ENCODE measurements around the gene LGALS3BP.

Gene LGALS3BP

DNA sequence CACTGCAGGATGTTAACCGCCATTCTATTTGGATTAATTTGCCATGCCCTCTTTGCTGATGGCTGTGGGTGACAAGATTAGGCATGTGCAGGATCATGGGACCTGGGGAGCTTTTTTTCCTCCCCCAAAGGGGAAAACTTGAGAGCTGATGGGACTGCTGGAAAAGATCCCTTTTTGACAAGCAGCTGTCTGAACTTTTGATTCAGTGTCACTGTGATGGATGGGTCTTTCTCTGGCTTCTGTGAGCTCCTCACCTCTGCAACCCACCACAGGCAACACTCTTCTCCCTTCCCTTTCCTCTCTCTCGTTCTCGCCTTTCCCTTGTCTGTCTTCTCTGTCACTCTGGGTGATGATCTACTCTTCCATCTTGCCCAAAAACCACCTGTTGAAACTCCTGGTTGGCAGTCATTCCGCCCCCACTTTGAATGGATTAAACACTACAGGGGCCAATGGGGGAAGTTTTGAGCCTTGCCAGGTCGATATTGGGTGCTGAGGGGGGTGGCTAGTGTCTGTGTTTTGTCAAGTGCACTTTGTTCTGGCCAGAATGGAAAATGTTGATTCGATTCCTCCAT is 32.9 kb upstream of the LGALS3BP start:
- no peak for DNase-seq

DNA sequence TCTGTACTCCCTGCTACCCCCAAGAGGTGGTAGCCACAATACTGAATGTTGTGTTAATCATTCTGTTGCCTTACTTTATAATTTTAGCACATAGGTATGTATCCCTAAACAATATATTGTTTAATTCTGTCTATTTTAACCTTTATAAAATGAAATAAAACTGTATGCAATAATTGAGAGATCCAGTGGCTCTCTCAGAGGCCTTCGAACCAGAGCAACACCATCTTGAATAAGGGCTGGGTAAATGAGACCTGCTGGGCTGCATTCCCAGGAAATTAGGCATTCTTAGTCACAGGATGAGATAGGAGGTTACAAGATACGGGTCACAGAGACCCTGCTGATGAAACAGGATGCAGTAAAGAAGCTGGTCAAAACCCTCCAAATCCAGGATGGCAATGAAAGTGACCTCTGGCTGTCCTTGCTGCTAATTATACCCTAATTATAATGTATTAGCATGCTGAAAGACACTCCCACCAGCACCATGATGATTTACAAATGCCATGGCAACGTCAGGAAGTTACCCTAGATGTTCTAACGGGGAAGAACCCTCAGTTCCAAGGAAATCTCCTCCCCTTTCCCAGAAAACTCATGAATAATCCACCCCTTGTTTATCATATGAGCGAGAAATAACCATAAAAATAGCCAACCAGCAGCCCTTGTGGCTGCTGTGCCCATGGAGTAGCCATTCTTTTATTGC is 31.9 kb upstream of the LGALS3BP start:
- DNase-seq: no peak

DNA sequence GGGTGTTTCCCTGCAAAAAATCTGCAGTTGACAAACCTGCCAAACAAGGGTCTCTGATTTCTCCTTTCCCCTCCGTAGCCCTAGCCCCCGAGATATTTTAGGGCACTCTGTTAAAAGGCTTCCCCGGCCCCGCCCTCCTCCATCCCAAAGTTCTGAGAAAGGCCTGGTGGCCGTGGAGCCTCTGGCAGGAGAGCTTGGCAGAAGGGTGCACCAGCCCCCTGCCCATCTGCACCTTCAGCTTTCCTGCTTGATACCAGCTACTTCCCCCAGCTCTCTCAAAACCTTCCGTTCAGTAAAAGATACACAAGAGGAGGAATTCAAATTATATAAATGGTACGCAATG is 30.6 kb upstream of the LGALS3BP start:
- DNase-seq: no peak

DNA sequence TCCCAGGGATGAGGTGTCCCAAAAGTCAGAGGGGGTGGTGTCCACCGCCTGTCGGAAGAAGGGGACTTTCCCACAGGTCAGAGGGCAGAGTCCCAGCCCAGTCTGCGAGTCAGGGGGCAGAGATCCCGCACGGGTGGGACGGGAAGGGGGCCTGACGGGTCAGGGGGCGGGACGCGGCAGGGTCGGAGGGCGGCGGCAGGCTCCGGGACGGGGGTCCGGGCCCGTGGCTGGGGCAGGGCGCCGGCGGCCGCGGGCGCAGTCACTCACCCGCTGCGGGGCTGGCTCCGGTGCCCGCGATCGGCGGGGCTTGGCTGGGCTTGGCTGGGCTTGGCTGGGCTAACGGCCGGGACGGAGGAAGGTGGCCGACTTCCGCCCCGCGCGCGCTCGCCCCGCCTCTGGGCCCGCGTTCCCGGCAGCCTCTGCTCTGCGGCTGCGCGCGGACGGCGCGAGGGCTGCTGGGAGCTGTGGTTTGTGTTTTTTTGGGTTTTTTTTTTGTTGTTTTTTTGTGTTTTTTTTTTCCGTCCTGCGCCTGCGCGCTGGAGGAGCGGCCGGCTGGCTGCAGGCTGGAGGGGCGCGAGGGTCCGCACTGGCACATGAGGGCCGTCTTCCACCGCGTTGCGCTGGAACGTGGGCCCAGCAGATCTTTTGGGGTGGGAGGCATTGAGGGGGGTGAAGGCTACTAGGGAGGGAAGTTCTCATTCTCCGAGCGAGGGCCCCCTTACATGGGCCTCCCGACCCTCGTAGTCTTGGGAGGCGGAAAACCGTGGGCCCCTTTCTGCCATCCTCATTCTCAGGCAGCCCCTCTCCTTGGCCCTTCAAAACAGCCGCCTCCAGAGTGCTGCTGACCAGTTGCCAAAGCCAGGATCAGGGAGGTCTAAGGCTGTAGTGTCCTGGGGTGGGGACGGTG is 29.9 kb upstream of the LGALS3BP start, which contains the start of gene CANT1:
CANT1 (minus strand) TSS at position 368 of the 907 bp plus-strand sequence. CDS start 12,142 bp downstream, outside the sequence.
- peak; percentile 70 for DNase-seq

DNA sequence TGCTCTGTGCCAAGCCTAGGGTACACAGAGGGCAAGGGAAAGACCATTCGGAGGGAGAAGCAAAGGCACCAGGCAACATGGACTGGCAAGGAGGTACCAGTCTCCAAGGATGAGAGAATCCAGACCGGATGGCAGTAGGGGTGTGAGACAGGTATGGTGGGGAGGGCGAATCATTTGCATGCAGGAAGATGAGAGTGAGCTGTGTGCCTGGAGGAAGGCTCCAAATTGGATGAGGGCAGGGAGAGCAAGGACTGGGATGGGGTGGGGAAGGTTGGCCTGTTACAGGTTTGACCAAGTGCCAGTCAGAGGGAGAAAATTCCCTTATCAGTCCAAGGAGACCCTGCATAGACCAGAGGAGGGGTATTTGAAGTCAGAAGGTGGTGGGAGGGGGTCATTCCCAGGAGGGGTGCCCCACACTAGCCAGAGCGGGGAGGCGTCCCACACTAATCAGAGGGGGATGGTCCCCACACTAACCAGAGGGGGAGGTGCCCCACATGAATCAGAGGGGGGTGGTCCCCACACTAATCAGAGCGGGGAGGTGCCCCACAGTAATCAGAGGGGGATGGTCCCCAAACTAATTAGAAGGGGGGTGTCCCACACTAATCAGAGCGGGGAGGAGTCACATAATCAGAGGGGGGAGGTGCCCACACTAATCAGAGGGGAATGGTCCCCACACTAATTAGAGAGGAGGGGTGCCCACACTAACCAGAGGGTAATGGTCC is 29.1 kb upstream of the LGALS3BP start:
- DNase-seq: no peak

DNA sequence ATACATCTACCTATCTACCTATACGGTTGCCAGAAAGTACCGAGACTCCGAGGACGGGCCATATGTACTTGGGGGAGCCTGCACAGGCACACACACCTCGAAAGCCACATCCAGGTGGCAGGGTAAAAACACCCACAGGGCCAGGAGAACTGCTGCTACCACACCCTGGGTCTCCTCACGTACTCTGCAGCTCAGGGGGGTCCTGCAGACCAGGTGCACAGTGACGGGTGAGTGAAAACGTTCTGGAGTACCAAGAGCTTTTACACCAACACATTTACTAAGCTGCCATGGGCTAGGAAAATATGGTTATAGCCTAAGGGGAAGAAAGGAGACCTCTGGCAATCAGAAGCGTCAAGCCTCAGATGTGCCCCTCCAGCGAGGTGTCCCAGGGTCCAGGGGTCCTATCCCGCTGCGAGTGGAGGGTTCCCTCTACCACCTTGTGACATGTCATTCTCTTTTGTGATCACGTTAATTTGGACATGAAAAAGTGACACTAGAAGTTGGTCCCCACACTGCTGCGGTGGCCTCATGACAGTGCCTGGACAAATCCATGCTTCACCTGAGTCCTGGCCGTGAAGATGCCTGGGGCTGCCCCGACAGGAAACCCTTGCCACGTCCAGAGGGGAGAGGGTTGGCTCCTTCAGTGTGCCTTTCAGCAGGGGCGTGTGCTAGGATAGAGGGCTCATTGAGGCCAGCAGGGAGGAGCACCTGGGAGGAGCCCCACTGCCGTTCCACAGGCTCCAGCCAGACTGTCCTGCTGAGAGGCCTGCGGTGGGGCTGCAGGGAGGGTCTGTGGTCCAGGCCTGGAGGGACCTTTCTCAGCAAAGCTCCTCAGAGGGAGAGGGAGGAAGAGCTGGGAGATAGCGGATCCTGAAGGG is 28.0 kb upstream of the LGALS3BP start:
- DNase-seq: no peak

DNA sequence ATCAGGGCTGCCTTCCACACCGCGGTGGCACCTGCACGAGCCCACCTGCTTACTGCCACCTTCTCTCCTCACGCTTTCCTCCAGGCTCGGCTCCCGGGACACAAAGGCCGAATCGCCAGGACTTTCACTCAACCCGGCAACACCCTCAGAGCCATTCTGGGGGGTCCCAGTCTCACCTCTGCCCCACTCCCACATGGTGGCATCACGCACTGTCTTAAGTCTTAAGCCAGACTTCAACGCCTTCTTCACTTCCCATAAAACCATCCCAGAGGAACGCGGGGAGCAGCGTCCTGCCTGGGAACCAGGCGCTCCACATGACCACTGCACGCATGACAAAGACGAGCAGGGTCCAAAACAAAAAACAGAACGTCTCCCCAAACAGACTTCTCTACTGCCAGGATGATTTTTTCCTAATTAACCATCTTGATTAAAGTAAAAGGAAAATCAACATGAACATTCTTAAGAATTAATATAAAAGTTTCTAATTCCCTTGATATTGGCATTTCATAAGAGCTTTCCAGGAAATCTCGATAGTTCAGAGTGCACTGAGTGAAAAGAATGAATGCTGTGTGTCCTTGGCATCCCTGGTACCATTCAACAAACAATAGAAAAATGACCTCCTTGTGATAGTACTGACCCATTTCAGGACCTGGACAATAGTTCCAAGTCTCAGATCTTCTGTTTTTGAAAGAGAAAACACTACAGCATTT is 27.2 kb upstream of the LGALS3BP start:
- DNase-seq: no peak

DNA sequence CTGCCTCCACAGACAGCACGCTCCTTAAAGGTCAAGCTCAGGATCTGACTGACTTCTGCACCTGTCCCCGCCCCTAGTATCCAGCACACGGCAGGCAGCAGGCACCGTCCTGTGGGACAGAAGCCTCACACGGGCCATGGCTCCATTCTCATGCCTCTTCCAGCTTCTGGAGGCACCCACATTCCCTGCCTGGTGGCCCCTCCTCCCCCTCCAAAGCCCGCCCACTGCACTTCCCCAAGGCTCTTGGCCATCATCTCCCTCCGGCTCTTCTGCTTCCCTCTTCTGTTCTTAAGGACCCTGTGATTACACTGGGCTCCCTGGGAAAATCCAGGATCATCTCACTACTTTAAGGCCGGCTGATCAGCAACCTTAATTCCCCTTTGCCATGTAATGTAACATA is 26.3 kb upstream of the LGALS3BP start:
- no peak for DNase-seq

DNA sequence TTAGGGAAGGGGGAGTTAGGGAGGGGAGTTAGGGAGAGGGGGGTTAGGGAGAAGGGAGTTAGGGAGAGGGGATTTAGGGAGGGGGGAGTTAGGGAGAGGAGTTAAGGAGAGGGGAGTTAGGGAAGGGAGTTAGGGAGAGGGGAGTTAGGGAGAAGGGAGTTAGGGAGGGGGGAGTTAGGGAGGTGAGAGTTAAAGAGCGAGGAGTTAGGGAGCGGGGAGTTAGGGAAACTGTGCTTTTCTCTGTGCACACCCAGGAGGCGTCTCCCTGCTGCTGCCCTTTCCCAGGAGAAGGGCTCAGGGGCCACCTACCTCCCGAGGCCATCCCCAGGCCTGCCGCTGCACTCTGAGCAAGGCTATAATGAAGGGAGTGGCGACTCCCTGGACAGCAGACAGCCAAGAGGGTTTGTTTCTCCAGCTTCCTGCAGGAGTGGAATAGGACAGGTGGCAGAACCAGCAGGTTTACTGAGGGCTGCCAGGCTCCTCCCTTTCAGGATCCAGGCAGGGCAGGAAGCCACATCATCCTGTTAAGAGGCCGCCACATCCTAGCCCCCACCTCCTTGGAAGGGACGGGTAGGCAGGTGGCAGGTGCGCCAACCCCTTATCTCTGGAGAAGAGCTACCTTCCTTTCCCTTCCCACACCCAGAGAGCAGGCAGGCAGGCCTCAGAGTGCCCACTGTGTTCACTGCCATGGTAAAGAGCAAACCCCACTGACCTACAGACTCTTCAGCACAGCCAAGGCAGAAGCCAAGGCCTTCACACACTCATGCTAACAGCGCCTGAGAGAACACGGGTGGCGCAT is 25.5 kb upstream of the LGALS3BP start:
- DNase-seq: no peak

DNA sequence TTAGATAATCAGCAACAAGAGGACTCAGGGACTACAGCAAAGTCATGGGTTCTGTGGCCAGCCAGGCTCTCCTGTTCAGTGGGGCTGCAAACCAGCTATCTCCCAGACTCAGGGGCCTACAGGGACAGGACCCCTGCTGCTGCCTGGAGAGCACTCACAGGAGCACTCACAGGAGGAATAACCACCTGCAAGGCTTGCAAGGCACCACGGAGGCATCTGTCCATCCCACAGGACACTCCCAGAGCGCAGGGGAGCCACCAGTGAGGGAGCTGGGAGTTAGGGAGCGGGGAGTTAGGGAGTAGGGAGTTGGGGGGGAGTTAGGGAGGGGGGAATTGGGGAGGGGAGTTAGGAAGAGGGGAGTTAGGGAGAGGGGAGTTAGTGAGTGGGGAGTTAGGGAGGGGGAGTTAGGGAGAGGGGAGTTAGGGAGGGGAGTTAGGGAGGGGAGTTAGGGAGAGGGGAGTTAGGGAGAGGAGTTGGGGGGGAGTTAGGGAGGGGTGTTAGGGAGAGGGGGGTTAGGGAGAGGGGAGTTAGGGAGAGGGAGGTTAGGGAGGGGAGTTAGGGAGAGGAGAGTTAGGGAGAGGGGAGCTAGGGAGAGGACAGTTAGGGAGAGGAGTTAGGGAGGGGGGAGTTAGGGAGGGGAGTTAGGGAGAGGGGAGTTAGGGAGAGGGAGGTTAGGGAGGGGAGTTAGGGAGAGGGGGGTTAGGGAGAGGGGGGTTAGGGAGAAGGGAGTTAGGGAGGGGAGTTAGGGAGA is 24.1 kb upstream of the LGALS3BP start:
- no peak for DNase-seq

DNA sequence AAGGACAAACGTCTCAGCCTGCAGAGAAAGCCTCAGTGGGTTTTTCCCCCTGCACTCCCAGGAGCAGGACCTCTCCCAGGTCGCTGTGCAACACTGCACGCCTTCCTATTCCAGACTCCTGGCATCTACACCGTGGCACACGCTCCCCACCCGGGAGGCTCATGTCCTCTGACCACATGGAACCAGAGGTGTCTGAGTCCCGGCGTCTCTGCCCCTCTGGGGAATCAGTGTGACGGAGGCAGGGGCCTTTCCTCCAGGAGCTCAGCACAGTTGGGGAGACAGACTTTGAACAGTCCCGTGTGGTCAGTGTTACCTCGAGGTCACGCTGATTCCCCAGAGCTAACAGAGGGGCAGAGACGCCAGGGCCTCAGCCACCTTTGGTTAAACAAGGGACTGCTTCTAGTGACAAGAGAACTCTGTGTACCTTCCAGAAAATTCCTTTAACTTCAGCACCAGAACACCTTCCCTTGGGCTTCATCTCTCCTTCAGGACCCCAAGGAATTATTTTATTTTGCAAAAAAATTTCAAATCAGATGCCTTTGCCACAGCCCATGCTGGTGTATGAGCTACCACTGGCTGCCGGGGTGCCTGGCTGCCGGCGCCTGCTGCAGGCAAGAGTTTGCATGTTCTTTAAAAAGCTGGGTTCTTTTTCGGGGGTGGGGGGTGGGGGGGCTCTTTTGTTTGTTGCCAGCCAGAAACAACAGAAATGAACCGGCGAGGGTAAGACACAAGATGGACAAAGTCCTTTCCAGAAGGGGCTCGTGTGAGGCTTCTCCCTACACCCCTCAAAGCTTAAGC is 23.3 kb upstream of the LGALS3BP start:
- no peak for DNase-seq

DNA sequence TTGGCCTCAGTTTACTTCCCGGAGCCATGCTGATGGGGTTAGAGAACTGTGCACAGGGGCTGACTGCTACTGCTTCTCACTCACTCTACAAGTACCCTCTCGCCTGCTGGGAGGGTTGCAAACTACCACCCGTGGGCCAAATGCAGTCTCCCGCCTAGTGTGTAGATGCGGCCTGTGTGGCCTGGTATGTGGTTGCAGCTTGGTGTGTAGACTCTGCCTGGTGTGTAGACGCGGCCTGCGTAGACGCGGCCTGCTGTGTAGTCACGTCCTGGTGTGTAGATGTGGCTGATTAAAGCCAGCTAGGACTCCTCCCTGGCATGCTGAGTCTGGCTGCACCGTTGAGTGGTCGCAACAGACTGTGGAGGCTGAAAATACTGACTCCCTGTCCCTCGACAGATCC is 22.6 kb upstream of the LGALS3BP start:
- no peak for DNase-seq

DNA sequence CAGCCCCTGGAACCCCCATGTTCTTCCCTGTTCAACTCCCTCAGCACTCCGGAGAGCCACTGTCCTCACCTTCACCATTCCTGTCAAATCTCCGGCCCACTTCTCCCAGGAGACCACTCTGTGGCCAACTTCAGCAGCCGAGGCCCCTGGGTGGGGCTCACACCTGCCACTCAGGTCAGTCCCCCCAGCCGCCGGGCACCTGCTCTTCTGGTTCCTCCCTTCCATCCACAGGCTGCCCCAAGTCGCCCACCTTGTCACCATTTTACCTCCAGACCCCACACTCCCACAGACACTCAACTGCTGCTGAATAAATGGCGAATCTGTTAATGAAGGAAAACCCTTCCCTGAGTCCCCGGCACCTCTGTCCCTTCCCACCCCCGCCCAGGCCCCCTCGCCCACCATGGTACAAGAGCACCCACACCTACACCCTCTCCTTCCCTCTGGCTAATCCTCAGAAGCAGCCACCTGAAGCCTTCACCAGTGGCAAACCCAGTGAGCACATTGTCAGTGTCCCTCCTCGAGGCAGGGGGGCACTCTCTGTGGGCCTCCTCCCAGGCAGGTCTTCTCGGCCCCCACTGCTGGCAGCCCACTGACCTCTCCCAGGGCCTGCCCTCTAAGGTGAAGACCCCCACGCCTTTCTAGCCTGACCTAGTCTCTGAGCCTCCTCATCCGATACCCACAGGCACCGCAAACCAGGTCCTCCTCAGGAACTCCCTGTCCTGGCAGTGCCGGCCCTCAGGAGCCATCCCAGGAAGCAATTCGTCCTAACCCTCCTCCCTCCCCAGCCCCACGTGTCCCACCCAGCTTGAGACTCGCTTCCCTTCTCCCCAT is 21.7 kb upstream of the LGALS3BP start:
- no peak for DNase-seq

DNA sequence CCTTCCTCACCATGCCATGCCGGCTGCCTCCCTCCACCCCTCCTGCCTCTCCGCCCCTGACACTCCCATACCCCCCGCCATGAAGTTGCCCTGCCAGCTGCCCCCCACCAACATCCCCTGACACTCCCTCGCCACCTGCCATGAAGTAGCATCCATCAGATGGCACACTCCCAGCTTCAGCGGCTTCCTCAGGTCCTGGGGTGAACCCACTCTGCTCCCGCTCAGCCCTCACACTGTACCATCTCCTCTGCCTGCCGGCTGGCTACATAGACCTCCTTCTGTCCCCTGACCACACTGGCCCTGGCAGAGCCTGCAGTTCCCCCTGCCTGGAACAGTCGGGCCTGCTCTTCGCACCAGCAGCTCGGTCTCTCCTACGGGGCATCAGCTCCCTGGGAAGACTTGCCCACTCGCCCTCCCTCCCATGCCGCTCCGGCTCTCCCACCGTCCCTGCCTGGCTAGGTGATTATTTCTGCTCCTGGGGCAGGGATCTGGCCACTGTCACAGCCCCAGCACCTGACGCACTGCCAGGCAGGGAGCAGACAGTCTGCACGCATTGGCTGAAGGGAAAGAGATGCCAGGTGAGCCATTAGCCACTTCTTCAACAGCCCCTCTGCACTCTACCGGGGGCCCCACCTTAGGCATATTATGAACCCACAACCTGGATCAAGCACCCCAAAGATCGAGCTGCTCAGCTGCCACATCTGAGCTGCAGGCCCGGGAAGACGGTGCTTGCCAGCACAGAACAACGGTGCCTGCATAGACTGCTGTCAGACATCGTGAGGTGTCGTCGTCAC is 20.9 kb upstream of the LGALS3BP start:
- DNase-seq: no peak

DNA sequence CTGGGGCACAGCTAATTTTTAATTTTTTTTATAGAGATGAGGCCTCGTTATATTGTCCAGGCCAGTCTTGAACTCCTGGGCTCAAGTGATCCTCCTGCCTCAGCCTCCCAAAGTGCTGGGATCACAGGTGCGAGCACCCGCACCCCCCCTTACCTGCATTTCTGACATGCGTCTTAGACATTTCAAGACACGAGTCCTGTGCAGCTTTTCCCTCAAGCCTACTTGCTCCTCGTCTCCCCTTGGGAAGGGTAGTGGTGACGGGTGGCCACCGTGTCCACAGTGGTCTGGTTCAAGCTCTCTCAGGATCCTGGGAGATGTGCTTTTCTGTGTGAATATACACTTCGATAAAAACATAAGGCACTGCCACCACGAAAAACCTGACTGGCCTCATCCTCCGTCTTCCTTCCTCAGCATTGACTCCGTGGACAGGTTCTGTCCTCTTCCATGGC is 20.2 kb upstream of the LGALS3BP start:
- no peak for DNase-seq

DNA sequence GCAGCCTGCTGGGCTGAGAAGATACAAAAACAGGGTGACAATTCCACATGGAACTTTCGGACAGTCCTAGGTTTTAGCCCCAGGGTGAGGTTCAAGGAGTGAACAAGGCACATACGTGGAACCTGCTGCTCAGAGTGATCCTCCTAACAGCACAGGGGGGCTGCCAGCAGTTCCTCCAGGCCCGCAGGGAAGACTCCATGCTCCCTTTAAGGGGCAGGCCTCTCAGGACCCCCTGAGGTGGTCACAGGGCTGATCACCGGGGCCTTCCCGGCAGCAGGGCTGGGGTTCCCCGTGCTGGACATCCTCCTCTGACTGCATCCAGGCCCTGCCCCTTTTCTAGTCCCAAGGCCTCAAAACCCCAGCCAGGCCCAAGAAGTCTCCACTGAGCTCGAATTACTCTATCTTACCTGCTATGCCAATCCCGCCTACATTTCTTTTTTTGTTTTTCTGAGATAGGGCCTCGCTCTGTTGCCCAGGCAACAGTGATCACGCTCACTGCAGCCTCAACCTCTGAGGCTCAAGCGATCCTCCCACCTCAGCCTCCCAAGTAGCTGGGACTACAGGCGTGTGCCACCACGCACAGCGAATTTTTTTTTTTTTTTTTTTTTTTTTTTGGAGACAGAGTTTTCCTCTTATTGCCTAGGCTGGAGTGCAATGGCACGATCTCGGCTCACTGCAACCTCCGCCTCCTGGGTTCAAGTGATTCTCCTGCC is 19.5 kb upstream of the LGALS3BP start:
- no peak for DNase-seq

Data from activated T-cell treated with anti-CD3 and anti-CD28 coated beads for 4 hours (primary cell).